Measurements from ENCODE around the gene HLA-DQB2.
"Not testable (repeated sequence)": the region's sequence is repeated elsewhere in the genome, so short reads cannot be mapped to it uniquely, and the experiment has no call there.

HLA-DQB2 gene

DNA sequence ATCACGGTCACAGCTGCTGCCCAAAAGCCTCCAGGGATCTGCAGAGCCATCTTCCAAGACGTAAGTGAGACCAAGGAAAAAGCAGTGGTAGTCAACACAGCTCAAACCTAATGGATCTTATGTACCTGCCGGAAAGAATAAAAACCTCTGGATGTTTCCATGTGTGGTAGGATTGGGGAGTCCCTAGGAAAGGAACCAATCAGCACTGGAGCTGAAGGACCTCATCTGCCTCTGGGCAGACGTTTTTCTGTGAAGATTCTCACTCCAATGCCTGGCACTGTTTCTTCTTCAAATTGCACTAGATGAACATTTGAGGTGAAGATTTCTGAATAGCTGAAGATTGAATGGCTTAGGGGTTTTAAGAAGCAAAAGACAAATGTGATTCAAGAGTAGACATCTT is at the start of gene HLA-DQB2:
HLA-DQB2 (minus strand) TSS at position 112 of the 400 bp plus-strand sequence; CDS start at position 50, 62 bp downstream.
- peaks cover 61% of the 10 kb centered on the region for H3K27me3 Mint-ChIP-seq
- ATAC-seq: no peak
- DNase-seq: no peak
- no peaks in the 10 kb centered on the region for H3K9me3 Mint-ChIP-seq
- no peak within 1 kb of the TSS for H3K27ac Mint-ChIP-seq
- no peaks in the 10 kb centered on the region for H3K4me1 Mint-ChIP-seq
- no peak within 1 kb of the TSS for H3K4me3 Mint-ChIP-seq

DNA sequence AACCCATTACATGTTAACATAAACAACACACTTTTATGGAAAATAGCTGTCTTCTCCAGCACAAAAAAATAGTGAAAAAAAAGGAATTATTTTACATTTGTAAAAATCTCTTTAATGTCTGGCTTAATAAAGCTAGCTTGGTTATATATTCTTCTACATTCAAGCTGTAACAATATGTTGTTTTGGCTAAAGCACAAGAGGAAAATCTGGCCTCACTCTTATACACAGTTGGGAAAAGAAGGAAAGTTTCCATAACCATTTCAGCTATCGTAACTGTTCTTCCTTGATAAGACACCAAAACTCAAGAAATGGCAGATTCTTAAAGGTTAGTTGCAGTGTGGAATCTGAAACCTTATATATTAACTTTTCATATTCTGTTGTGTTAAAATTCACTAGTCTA is 45.8 kb upstream of the HLA-DQB2 start:
- no peaks in the 10 kb centered on the region for H3K9me3 Mint-ChIP-seq
- ATAC-seq (no peak), DNase-seq (no peak)
- H3K27me3 Mint-ChIP-seq: peaks cover 29% of the 10 kb centered on the region
- H3K27ac Mint-ChIP-seq: no peak overlapping the region
- peaks cover 12% of the 10 kb centered on the region for H3K4me1 Mint-ChIP-seq
- H3K4me3 Mint-ChIP-seq: no peak overlapping the region

DNA sequence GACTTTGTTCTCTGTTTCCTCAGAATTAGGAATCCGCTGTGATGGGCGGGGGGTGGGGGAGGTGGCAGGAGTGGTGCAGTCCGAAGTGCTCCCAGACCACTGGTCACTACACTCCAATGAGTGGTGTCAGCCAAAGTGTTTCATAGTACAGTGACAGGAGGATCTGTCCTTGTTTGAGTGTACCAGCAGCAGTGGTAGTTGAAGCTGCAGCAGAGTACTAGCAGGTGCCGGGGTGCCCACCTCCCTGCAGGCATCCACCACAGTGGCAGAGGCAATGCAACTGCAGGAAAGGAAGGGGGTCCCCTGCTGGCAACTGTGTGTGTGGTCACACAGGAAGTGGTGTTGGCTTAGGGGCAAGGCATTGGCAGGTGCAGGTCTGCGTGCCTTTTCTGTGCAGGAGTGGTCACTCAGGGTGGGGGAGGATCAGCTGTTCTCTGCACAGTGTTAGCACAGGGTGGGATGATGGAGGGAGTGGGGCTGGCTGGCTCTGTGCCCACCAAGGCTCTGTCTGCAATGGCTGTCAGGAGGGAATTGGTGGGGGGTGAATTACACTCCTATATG is 43.8 kb upstream of the HLA-DQB2 start:
- peak; percentile 53 for ATAC-seq
- Mint-ChIP-seq H3K4me1 (peaks cover 12% of the 10 kb centered on the region), H3K4me3 (no peak overlapping the region), H3K27me3 (peaks cover 50% of the 10 kb centered on the region), H3K9me3 (no peaks in the 10 kb centered on the region), H3K27ac (no peak overlapping the region)
- DNase-seq: no peak

DNA sequence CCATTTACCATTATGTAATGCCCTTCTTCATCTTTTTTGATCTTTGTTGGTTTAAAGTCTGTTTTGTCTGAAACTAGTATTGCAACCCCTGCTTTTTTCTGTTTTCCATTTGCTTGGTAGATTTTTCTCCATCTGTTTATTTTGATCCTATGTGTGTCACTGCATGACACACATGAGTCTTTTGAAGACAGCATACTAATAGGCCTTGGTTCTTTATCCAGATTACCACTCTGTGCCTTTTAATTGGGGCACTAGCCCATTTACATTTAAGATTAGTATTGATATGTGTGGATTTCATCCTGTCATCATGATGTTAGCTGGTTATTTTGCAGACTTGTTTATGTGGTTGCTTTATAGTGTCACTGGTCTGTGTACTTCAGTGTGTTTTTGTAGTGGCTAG is 42.1 kb upstream of the HLA-DQB2 start:
- H3K27ac Mint-ChIP-seq, ATAC-seq, H3K4me3 Mint-ChIP-seq, DNase-seq, H3K9me3 Mint-ChIP-seq: not testable (repeated sequence)
- H3K27me3 Mint-ChIP-seq: peaks cover 57% of the 10 kb centered on the region
- H3K4me1 Mint-ChIP-seq: peaks cover 12% of the 10 kb centered on the region

DNA sequence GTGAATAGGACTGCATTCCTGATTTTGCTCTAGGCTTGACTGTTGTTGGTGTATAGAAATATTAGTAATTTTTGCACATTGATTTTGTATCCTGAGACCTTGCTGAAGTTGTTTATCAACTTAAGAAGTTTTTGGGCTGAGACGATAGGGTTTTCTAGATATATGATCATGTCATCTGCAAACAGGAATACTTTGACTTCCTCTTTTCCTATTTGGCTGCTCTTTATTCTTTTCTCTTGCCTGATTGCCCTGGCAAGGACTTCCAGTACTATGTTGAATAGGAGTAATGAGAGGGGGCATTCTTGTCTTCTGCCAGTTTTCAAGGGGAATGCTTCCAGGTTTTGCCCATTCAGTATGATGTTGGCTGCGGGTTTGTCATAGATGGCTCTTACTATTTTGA is 40.1 kb upstream of the HLA-DQB2 start:
- Mint-ChIP-seq H3K4me3 (no peak overlapping the region), H3K27me3 (peaks cover 66% of the 10 kb centered on the region), H3K9me3 (no peaks in the 10 kb centered on the region), H3K27ac (no peak overlapping the region), H3K4me1 (peaks cover 12% of the 10 kb centered on the region)
- DNase-seq (no peak), ATAC-seq (no peak)

DNA sequence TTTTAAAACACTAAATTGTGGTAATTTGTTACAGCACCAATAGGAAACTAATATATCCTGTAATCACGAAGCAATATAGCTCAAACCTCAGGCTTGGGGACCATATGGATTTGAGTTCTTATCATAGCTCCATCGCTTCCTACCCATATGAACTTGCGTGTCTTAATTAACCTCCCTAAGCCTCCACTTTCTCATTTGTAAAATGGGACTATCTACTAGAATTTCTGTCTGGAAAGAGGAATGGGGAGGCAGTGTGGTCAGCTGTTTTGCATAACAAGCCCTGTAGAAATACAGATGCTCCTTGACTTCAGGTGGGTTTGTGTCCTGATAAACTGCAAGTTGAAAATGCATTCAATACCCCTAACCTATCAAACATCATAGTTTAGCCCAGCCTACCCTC is 36.4 kb upstream of the HLA-DQB2 start:
- H3K27ac Mint-ChIP-seq: no peak overlapping the region
- no peaks in the 10 kb centered on the region for H3K9me3 Mint-ChIP-seq
- ATAC-seq (no peak), DNase-seq (no peak)
- H3K4me1 Mint-ChIP-seq: peaks cover 19% of the 10 kb centered on the region
- H3K27me3 Mint-ChIP-seq: peaks cover 62% of the 10 kb centered on the region
- H3K4me3 Mint-ChIP-seq: no peak overlapping the region

DNA sequence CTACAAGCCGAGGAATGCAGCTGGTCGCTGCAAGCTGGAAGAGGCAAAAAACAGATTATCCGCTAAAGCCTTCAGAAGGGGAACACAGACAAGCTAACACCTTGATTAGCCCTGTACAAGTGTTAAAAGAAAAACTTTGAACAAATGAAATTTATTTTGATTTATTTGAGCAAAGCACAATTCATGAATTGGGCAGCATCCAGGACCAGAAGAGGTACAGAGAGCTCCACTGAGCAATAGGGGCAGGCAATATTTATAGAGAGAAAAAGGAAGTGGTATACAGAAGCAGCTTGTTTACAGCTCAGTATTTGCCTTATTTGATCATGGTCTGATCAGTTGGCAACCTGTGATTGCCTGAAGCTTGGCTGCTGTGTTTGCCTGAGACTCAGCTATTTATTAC is 35.8 kb upstream of the HLA-DQB2 start:
- Mint-ChIP-seq H3K27me3 (peaks cover 57% of the 10 kb centered on the region), H3K4me1 (peaks cover 25% of the 10 kb centered on the region), H3K4me3 (no peak overlapping the region), H3K9me3 (no peaks in the 10 kb centered on the region), H3K27ac (no peak overlapping the region)
- no peak for ATAC-seq
- DNase-seq: no peak

DNA sequence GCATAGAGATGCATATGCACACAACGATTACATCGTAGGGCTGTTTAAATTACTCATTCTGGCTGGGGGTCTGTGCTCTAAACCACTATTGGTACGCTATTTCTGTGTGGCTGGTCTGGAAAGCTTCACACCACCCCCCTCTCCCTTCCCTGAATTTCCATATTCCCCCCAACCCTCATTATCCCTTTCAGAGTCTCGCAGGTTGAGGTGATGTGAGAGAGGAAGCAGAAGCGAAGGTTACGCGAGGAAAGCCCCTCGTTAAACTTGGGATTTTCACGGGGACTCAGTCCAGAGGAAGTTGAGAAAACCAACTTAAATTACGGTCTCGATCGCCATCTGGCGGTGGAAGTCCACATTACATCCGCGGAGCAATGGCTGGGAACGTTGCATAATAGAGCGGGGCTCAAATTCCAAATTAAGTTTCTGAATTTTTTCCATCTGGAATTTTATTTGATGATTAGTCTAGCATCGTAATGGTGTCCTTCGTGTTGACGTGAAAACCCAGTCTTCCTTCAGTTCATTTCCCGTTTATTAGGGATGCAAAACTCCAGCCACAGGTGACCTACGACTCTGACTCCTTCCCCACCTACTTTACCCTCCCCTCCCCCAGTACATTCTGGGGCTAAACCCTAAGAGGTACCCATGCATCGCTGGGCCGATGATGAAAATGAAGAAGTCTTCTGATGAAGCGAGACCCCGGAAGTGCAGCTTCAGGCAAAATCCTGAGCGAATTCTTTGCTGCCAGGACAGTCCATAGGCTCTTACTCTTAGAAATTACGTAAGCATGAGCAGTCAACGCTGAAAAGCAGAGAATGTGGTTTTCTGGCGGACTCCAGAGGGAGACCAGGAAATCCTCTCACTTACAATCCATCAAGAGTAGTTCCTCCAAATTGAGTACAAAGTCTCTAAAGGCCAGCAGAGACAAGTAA is 33.8 kb upstream of the HLA-DQB2 start:
- peak; percentile 75 for DNase-seq
- Mint-ChIP-seq H3K27me3 (peaks cover 47% of the 10 kb centered on the region), H3K4me1 (peaks cover 31% of the 10 kb centered on the region), H3K9me3 (no peaks in the 10 kb centered on the region), H3K27ac (peak overlapping the region; percentile 15 to 69), H3K4me3 (peak overlapping the region; percentile 61 to 75)
- ATAC-seq: peak; percentile 80

DNA sequence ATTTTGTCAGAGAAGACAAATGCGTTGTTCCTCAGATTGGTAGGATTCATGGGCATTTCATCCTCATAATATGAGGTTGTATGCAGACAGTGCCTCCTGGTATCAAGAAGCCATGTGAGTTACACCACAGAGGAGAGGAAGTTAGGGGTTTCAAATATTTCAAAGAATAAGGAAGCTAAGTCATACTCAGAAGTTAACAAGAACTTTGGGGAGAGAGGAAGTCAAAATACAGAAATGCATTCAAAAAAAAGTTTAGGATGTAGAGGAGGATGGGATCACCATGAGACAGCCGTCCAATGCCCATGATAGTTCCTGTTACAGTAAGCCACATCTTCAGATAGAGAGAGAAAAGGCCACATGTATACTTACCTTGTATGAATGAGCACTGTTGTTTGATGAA is 31.2 kb upstream of the HLA-DQB2 start:
- Mint-ChIP-seq H3K9me3 (no peaks in the 10 kb centered on the region), H3K4me1 (peaks cover 31% of the 10 kb centered on the region), H3K4me3 (no peak overlapping the region), H3K27ac (no peak overlapping the region), H3K27me3 (peaks cover 39% of the 10 kb centered on the region)
- DNase-seq (no peak), ATAC-seq (no peak)

DNA sequence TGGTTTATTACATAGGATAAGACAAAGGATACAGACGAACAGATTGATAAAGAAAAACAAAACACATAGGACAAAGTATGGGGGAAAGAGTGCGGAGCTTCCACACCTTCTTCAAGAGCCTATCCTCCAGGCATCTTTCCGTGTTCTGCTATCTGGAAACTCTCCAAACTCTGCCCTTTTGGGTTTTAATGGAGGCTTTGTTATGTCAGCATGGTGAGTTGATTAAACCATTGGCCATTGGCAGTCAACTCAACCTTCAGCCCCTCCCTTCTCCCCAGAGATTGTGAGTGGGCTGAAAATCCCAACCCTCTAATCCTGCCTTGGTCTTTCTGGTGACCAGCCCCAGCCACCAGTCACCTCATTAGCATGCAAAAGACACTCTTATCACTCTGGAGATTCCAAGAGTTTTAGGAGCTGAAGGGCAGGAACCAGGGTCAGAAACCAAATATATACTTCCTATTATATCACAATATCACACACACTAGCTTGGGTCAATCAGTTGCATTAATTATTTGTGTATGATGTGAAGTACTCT is 29.6 kb upstream of the HLA-DQB2 start:
- no peak overlapping the region for H3K4me3 Mint-ChIP-seq
- DNase-seq (no peak), ATAC-seq (no peak)
- H3K9me3 Mint-ChIP-seq: no peaks in the 10 kb centered on the region
- H3K4me1 Mint-ChIP-seq: peaks cover 31% of the 10 kb centered on the region
- peaks cover 38% of the 10 kb centered on the region for H3K27me3 Mint-ChIP-seq
- H3K27ac Mint-ChIP-seq: no peak overlapping the region

DNA sequence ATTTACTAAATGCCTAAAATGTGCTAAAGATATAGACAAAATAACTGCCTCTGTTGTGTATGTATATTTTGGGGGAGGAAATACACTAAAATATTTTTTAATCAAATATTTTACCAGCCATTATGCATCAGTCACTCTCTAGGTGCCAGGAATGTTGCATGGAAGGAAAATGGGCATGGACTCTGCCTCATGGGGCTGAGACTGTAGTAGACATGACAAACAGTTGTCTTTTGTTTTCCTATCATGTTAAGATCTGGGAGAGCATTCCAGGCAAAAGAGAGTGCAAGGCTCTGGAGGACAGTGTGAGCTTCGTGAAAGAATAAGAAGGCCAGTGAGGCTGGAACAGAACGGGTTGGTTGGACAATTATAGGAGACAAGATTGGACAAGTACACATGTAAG is 27.0 kb upstream of the HLA-DQB2 start:
- Mint-ChIP-seq H3K4me1 (peaks cover 17% of the 10 kb centered on the region), H3K27ac (no peak overlapping the region), H3K4me3 (no peak overlapping the region), H3K27me3 (peaks cover 42% of the 10 kb centered on the region), H3K9me3 (no peaks in the 10 kb centered on the region)
- ATAC-seq (no peak), DNase-seq (no peak)

DNA sequence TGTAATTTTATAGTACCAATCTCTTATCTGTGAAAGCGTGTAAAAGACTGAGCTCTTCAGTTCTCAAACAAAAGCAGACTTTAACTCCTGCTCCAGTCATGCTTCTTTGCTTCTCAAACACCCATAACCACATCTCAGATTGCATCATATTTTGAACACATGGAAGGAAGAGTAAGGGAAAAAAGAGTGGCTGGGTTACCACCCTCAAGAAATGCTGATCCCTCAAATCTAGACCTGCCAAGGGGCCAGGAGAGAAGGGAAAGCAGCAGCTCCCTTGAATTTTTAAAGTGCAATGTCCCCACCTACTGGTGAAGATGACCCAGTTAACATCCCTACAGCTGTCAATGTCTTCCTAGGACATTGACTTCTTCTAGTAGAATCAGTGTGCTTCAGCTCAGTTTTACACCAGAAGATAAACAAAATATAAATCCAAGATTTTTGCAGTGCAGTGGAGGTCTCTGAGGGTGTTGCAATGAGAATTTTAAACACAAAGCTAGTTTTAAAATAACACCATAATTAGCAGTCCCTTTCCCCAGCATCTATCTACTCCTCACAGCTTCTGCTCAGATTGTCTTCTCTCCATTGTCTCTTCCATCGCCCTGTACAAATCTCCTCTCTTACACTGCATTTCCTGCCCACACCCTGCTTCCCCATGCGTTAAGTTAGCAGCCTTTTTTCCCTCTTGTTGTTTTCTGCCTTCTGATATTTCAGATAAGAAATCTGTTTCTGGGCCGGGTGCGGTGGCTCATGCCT is 22.6 kb upstream of the HLA-DQB2 start:
- H3K27me3 Mint-ChIP-seq: peaks cover 28% of the 10 kb centered on the region
- peak overlapping the region in 1 of 2 donors; percentile 49 for H3K27ac Mint-ChIP-seq
- H3K9me3 Mint-ChIP-seq: no peaks in the 10 kb centered on the region

DNA sequence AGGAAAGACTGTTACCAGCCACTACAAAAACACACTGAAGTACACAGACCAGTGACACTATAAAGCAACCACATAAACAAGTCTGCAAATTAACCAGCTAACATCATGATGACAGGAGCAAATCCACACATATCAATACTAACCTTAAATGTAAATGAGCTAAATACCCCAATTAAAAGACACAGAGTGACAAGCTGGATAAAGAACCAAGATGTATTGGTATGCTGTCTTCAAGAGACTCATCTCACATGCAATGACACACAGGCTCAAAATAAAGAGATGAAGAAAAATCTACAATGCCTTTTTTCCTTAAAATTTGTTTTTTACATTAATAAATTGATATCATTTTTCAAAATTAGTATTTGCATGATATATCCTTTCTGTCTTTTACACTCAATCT is 19.6 kb upstream of the HLA-DQB2 start:
- H3K9me3 Mint-ChIP-seq, H3K27ac Mint-ChIP-seq, DNase-seq, ATAC-seq, H3K4me1 Mint-ChIP-seq, H3K4me3 Mint-ChIP-seq: not testable (repeated sequence)
- H3K27me3 Mint-ChIP-seq: peaks cover 16% of the 10 kb centered on the region

More for the DNA sequence above, 22.6 kb upstream of the HLA-DQB2 start:
- ATAC-seq (peak; percentile 76), DNase-seq (peak; percentile 23 to 28)
- H3K4me3 Mint-ChIP-seq: no peak overlapping the region
- H3K4me1 Mint-ChIP-seq: no peaks in the 10 kb centered on the region

DNA sequence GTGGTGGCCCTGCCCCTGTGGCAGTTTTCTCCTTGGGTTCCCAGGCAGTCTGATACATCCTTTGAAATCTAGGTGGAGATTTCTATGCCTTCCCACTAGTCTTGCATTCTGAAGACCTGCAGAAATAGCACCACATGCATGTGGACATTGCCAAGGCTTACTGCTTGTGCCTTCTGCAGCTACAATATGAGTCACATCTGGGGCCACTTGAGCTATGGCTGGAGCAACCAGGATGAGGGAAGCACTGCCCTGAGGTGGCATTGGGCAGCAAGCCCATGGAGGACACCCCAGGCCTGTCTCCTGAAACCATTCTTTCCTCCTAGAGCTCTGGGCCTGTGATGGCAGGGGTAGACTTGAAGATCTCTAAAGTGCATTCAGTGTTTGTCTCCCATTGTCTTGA is 15.7 kb upstream of the HLA-DQB2 start:
- H3K4me3 Mint-ChIP-seq: no peak overlapping the region
- no peaks in the 10 kb centered on the region for H3K27me3 Mint-ChIP-seq
- H3K4me1 Mint-ChIP-seq: no peaks in the 10 kb centered on the region
- H3K27ac Mint-ChIP-seq: no peak overlapping the region
- no peak for ATAC-seq
- DNase-seq: no peak
- no peaks in the 10 kb centered on the region for H3K9me3 Mint-ChIP-seq

DNA sequence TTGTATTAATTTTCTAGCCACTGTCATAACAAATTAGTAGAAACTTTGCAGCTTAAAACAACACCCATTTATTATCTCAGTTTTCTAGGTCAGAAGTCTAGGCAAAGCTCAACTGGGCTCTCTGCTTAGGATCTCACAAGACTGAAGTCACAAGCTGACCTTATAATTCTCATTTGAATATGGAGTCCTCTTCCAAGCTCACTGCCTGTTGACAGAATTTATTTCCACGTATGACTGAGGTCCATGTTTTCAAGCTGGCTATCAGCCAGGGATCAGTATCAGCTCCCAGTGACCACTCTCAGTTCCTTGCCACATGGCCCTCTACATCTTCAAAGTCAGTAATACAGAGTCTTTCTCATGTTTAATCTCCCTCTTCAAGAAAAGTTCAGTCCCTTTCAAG is 11.7 kb upstream of the HLA-DQB2 start:
- peaks cover 16% of the 10 kb centered on the region for H3K27me3 Mint-ChIP-seq
- ATAC-seq (no peak), DNase-seq (no peak)
- H3K27ac Mint-ChIP-seq: no peak overlapping the region
- H3K4me1 Mint-ChIP-seq: no peaks in the 10 kb centered on the region
- H3K4me3 Mint-ChIP-seq: no peak overlapping the region
- H3K9me3 Mint-ChIP-seq: no peaks in the 10 kb centered on the region

Measured in stimulated activated naive CD8-positive, alpha-beta T cell treated with anti-CD3 and anti-CD28 coated beads, Interleukin-15, amount 100 ng/mL, for 72 hours (primary cell).